ENCODE data around the gene CDKN1C.

CDKN1C gene

GRCh38 chr11:2839395-2839943 is 46.1 kb downstream of the CDKN1C start:
- Histone ChIP-seq H3K27ac (ENCODE audit: low read length) (no peak overlapping the region), H3K36me3 (replicated peaks; ENCODE audit: insufficient read depth, low read length) (no peaks in the 10 kb centered on the region), H3K4me3 (ENCODE audit: low read length) (no peak overlapping the region), H3K27me3 (replicated peaks; ENCODE audit: insufficient read depth, low read length) (no peaks in the 10 kb centered on the region), H3K79me2 (ENCODE audit: low read length) (no peaks in the 10 kb centered on the region), H2AFZ (ENCODE audit: low read length) (no peak overlapping the region), H4K20me1 (ENCODE audit: insufficient read depth, low read length) (no peaks in the 10 kb centered on the region), H3F3A (ENCODE audit: insufficient read depth, low read length) (no peaks in the 10 kb centered on the region), H3K9me2 (replicated peaks; ENCODE audit: insufficient read depth, low read length) (no peaks in the 10 kb centered on the region), H3K4me2 (ENCODE audit: low read depth, low read length) (no peak overlapping the region), H3K4me1 (ENCODE audit: low read length) (no peaks in the 10 kb centered on the region), H3K9me3 (replicated peaks; ENCODE audit: insufficient read depth, low read length) (no peaks in the 10 kb centered on the region), H3K9ac (ENCODE audit: low read length) (no peak overlapping the region)
- no peak for TF ChIP-seq EZH2 (optimal IDR thresholded peaks at IDR 0.05; ENCODE audit: low read depth, low read length)
- no peak for TF ChIP-seq EZH2phosphoT487 (IDR thresholded peaks at IDR 0.05; ENCODE audit: low read length)
- no peak for TF ChIP-seq CTCF (IDR thresholded peaks at IDR 0.05; ENCODE audit: low read length)
- DNase-seq = no peak

GRCh38 chr11:2838676-2839294 is 46.8 kb downstream of the CDKN1C start:
- H3K9ac ChIP-seq (ENCODE audit: low read length) = no peak overlapping the region
- no peaks in the 10 kb centered on the region for H3K27me3 ChIP-seq (replicated peaks; ENCODE audit: insufficient read depth, low read length)
- H3K9me3 ChIP-seq (replicated peaks; ENCODE audit: insufficient read depth, low read length) = no peaks in the 10 kb centered on the region
- no peak overlapping the region for H3K4me2 ChIP-seq (ENCODE audit: low read depth, low read length)
- H3F3A ChIP-seq (ENCODE audit: insufficient read depth, low read length) = no peaks in the 10 kb centered on the region
- no peak for TF ChIP-seq EZH2 (optimal IDR thresholded peaks at IDR 0.05; ENCODE audit: low read depth, low read length)
- no peak for TF ChIP-seq CTCF (IDR thresholded peaks at IDR 0.05; ENCODE audit: low read length)
- no peak for TF ChIP-seq EZH2phosphoT487 (IDR thresholded peaks at IDR 0.05; ENCODE audit: low read length)
- no peaks in the 10 kb centered on the region for H3K79me2 ChIP-seq (ENCODE audit: low read length)
- H4K20me1 ChIP-seq (ENCODE audit: insufficient read depth, low read length) = no peaks in the 10 kb centered on the region
- no peak overlapping the region for H2AFZ ChIP-seq (ENCODE audit: low read length)
- no peaks in the 10 kb centered on the region for H3K9me2 ChIP-seq (replicated peaks; ENCODE audit: insufficient read depth, low read length)
- no peaks in the 10 kb centered on the region for H3K36me3 ChIP-seq (replicated peaks; ENCODE audit: insufficient read depth, low read length)
- DNase-seq = no peak
- no peak overlapping the region for H3K27ac ChIP-seq (ENCODE audit: low read length)
- no peaks in the 10 kb centered on the region for H3K4me1 ChIP-seq (ENCODE audit: low read length)
- no peak overlapping the region for H3K4me3 ChIP-seq (ENCODE audit: low read length)

GRCh38 chr11:2838091-2838490 is 47.5 kb downstream of the CDKN1C start:
- Histone ChIP-seq H3K9me2 (replicated peaks; ENCODE audit: insufficient read depth, low read length) (no peaks in the 10 kb centered on the region), H3F3A (ENCODE audit: insufficient read depth, low read length) (no peaks in the 10 kb centered on the region), H3K27ac (ENCODE audit: low read length) (no peak overlapping the region), H3K9me3 (replicated peaks; ENCODE audit: insufficient read depth, low read length) (no peaks in the 10 kb centered on the region), H4K20me1 (ENCODE audit: insufficient read depth, low read length) (no peaks in the 10 kb centered on the region), H3K4me2 (ENCODE audit: low read depth, low read length) (no peak overlapping the region), H2AFZ (ENCODE audit: low read length) (no peak overlapping the region), H3K4me1 (ENCODE audit: low read length) (no peaks in the 10 kb centered on the region), H3K27me3 (replicated peaks; ENCODE audit: insufficient read depth, low read length) (no peaks in the 10 kb centered on the region), H3K79me2 (ENCODE audit: low read length) (no peaks in the 10 kb centered on the region), H3K9ac (ENCODE audit: low read length) (no peak overlapping the region), H3K36me3 (replicated peaks; ENCODE audit: insufficient read depth, low read length) (no peaks in the 10 kb centered on the region), H3K4me3 (ENCODE audit: low read length) (no peak overlapping the region)
- TF ChIP-seq EZH2 (optimal IDR thresholded peaks at IDR 0.05; ENCODE audit: low read depth, low read length) = no peak
- no peak for TF ChIP-seq CTCF (IDR thresholded peaks at IDR 0.05; ENCODE audit: low read length)
- no peak for TF ChIP-seq EZH2phosphoT487 (IDR thresholded peaks at IDR 0.05; ENCODE audit: low read length)
- DNase-seq = no peak

All from MM.1S (cell line).